ENCODE measurements around the gene AP4S1. TPM values are rescaled to one million over a fixed set of nuclear protein-coding genes. Genes with fewer than 3 reads are reported as not detected.

Gene AP4S1
- total and polyA plus RNA-seq, 2 of the 8 experiments (the other 6 are each of a cell fraction or from before 2014, with no cell fraction given), result 2.8 to 9.9 TPM

GRCh38 chr14:31001339-31001658 lies 24.1 kb upstream of the AP4S1 start:
- TF ChIP-seq EP300 (IDR thresholded peaks at IDR 0.05; ENCODE audit: borderline replicate concordance in 1 of 2, low read depth in 2 of 2, low read length in 2 of 2), result no peak
- TF ChIP-seq BCL11A (IDR thresholded peaks at IDR 0.05; ENCODE audit: low read depth in 2 of 2, low read length in 2 of 2), result no peak
- TF ChIP-seq BRCA1 (IDR thresholded peaks at IDR 0.05; ENCODE audit: low read depth, low read length), result no peak
- no peak for TF ChIP-seq NRF1 (IDR thresholded peaks at IDR 0.05; ENCODE audit: low read depth, low read length)
- TF ChIP-seq TBP (IDR thresholded peaks at IDR 0.05; ENCODE audit: low read depth, low read length), result no peak
- no peak for TF ChIP-seq CREB1 (IDR thresholded peaks at IDR 0.05)
- no peak for TF ChIP-seq GABPA (IDR thresholded peaks at IDR 0.05; ENCODE audit: borderline replicate concordance, insufficient read depth, low read length)
- no peak for TF ChIP-seq HDAC2 (IDR thresholded peaks at IDR 0.05; ENCODE audit: borderline replicate concordance in 1 of 2, low read depth in 2 of 2, low read length in 2 of 2)
- FAIRE-seq (no peak), DNase-seq (ENCODE audit: low read depth in 1 of 2, low spot score in 2 of 2) (no peak)
- Histone ChIP-seq H4K20me1 (replicated peaks in 1 of 2; ENCODE audit: control insufficient read depth in 1 of 2, insufficient read depth in 2 of 2, low read length in 2 of 2) (peaks cover 7 to 10% of the 10 kb centered on the region in 2 experiments), H2BK5ac (ENCODE audit: low read depth, low read length) (no peak overlapping the region), H3K18ac (ENCODE audit: extremely low read depth, low read length) (no peak overlapping the region), H3K4me3 (ENCODE audit: extremely low read depth in 1 of 4, insufficient read depth in 2 of 4, low read depth in 3 of 4, low read length in 4 of 4) (no peak overlapping the region), H4K8ac (ENCODE audit: extremely low read depth, insufficient read depth, low read length) (no peak overlapping the region), H2BK12ac (ENCODE audit: low read depth, low read length) (no peak overlapping the region), H2BK120ac (replicated peaks; ENCODE audit: low read depth, low read length) (no peak overlapping the region), H3K4me2 (ENCODE audit: insufficient read depth in 1 of 2, low read depth in 2 of 2, low read length in 2 of 2) (no peak overlapping the region), H3K56ac (replicated peaks; ENCODE audit: insufficient read length, low read depth, low read length) (no peak overlapping the region), H3K9me3 (ENCODE audit: insufficient read depth in 2 of 2, low read depth in 1 of 2, low read length in 1 of 2) (peaks cover 0 to 3% of the 10 kb centered on the region in 2 experiments; a peak in 1 of 4 replicates), H3K14ac (ENCODE audit: insufficient read length) (no peak overlapping the region), H3K79me2 (ENCODE audit: control insufficient read depth in 1 of 2, insufficient read depth in 2 of 2, low read length in 2 of 2) (peaks cover 6 to 91% of the 10 kb centered on the region in 2 experiments), H4K5ac (ENCODE audit: insufficient read length, low read depth, low read length) (no peak overlapping the region), H4K91ac (replicated peaks; ENCODE audit: insufficient read length, low read length) (no peak overlapping the region), H3K4me1 (replicated peaks in 1 of 4; ENCODE audit: control insufficient read depth in 3 of 4, insufficient read depth in 4 of 4, low read length in 3 of 4) (peaks cover 4 to 12% (median 7%) of the 10 kb centered on the region in 4 experiments; a peak in 6 of 7 replicates), H3K23me2 (ENCODE audit: low read depth, low read length) (no peaks in the 10 kb centered on the region), H3K79me1 (ENCODE audit: low read depth, low read length) (peaks cover 4% of the 10 kb centered on the region; the same call in 1 of the 2 replicates), H3K4ac (replicated peaks; ENCODE audit: insufficient read length, low read depth, low read length) (no peak overlapping the region), H3K27ac (ENCODE audit: low read depth, low read length) (no peak overlapping the region), H2BK20ac (ENCODE audit: low read length) (no peak overlapping the region), H2AFZ (ENCODE audit: low read length) (no peak overlapping the region), H3K27me3 (replicated peaks in 1 of 4; ENCODE audit: control insufficient read depth in 3 of 4, extremely low read depth in 1 of 4, insufficient read depth in 3 of 4, low read length in 3 of 4) (no peaks in the 10 kb centered on the region), H2AK5ac (ENCODE audit: low read depth, low read length) (no peak overlapping the region), H3K36me3 (ENCODE audit: control insufficient read depth in 2 of 4, insufficient read depth in 4 of 4, low read length in 3 of 4) (no peaks in the 10 kb centered on the region; a peak in 2 of 8 replicates), H3K23ac (ENCODE audit: insufficient read length) (no peak overlapping the region), H2BK15ac (ENCODE audit: low read length) (no peak overlapping the region), H3K9ac (replicated peaks in 1 of 4; ENCODE audit: extremely low read depth in 1 of 4, low read depth in 3 of 4, low read length in 3 of 4) (no peak overlapping the region)
- CTCF ChIA-PET (ENCODE audit: partially characterized antibody), result interaction anchor here (1.0 kb wide), 1 partner anchor 85 kb away, joined by 3 read pairs; no protein-coding TSS in a partner anchor
- POLR2A ChIA-PET (ENCODE audit: partially characterized antibody), result no interaction called here
- 82% methylated on average over 6 of the region's 6 CpGs; no CpG with 5 or more reads in 1 of the 2 experiments for WGBS, 2 experiments (ENCODE audit: extremely low coverage in 1 of 2, insufficient coverage in 1 of 2, insufficient read length in 1 of 2, insufficient replicate concordance in 2 of 2, low coverage in 1 of 2, low lambda C conversion rate in 2 of 2, missing lambda C conversion rate in 1 of 2)
